Epidermal melanocyte (primary cell): Measurements from ENCODE around the gene PGA3.
"Not testable (repeated sequence)": the region's sequence is repeated elsewhere in the genome, so short reads cannot be mapped to it uniquely, and the experiment has no call there.

Experiments used
- DNase-seq: peaks from one replicate; pipeline ENCODE4 v3.0.0; 2011; ENCODE audit warnings: low spot score; ENCODE audit not compliant: insufficient read length

The PGA3 gene

GRCh38 chr11:61202950-61203746 lies at the start of gene PGA3:
Gene PGA3 (plus strand): TSS chr11:61203515. CDS start chr11:61203565, 50 bp downstream.
- not testable (repeated sequence) for DNase-seq

GRCh38 chr11:61153593-61154095 lies 49.7 kb upstream of the PGA3 start:
- no peak for DNase-seq

GRCh38 chr11:61154528-61154927 lies 48.8 kb upstream of the PGA3 start:
- DNase-seq = no peak

GRCh38 chr11:61155312-61155711 lies 48.0 kb upstream of the PGA3 start:
- no peak for DNase-seq

- DNase-seq = no peak
Observed at GRCh38 chr11:61155741-61156140, 47.6 kb upstream of the PGA3 start.

GRCh38 chr11:61157743-61158142 lies 45.6 kb upstream of the PGA3 start:
- no peak for DNase-seq

GRCh38 chr11:61158691-61159381 lies 44.5 kb upstream of the PGA3 start:
- DNase-seq = no peak

- DNase-seq = no peak
Observed at GRCh38 chr11:61160487-61161189, 42.7 kb upstream of the PGA3 start.

GRCh38 chr11:61161190-61162091 lies 41.9 kb upstream of the PGA3 start, which contains the start of gene VPS37C:
Gene VPS37C (minus strand): TSS chr11:61161426. CDS start chr11:61138829, 22,597 bp downstream.
- peak; percentile 99 for DNase-seq

GRCh38 chr11:61162092-61162941 lies 41.0 kb upstream of the PGA3 start:
- no peak for DNase-seq

- DNase-seq = no peak
Observed at GRCh38 chr11:61163021-61163420, 40.3 kb upstream of the PGA3 start.

- no peak for DNase-seq
Observed at GRCh38 chr11:61163714-61164605, 39.4 kb upstream of the PGA3 start.

- DNase-seq = no peak
Observed at GRCh38 chr11:61164606-61165424, 38.5 kb upstream of the PGA3 start.

GRCh38 chr11:61165785-61166184 lies 37.5 kb upstream of the PGA3 start:
- DNase-seq = not testable (repeated sequence)

GRCh38 chr11:61166331-61166730 lies 37.0 kb upstream of the PGA3 start:
- DNase-seq = not testable (repeated sequence)

GRCh38 chr11:61168042-61168688 lies 35.1 kb upstream of the PGA3 start:
- no peak for DNase-seq

GRCh38 chr11:61168800-61169199 lies 34.5 kb upstream of the PGA3 start:
- no peak for DNase-seq
